Activated naive CD8-positive, alpha-beta T cell treated with anti-CD3 and anti-CD28 coated beads, Interleukin-2, amount 10 ng/mL, durations not matched to agents 7 days and 5 days (primary cell): ENCODE measurements around the gene SPATS2L. TPM values are rescaled to one million over a fixed set of nuclear protein-coding genes. Genes with fewer than 3 reads are reported as not detected.

Experiments
- ATAC-seq: fragments of 150-1000 bp; cut with Tn5 transposase; one replicate; pipeline ENCODE4 v1.10.0; 2021; ENCODE audit warnings: low read depth, moderate library complexity
- POLR2A ChIA-PET: fragments of 350-600 bp; sonication (Branson Sonifier 250); formaldehyde crosslinking; loops from one replicate; lab custom pipeline; 2021; ENCODE audit warnings: antibody characterized with exemption; lab: Charles Lee
- DNase-seq: peaks from one replicate; pipeline ENCODE4 v3.0.0; 2021
- H3K27ac Mint-ChIP-seq: one replicate; pipeline ENCODE4 v1.8.0; 2022; ENCODE audit warnings: mild to moderate bottlenecking, mixed read lengths
- H3K27me3 Mint-ChIP-seq: one replicate; pipeline ENCODE4 v1.8.0; 2022; ENCODE audit warnings: mild to moderate bottlenecking, moderate library complexity, mixed read lengths
- H3K36me3 Mint-ChIP-seq: one replicate; pipeline ENCODE4 v1.8.0; 2021; ENCODE audit warnings: mild to moderate bottlenecking, mixed read lengths
- H3K4me1 Mint-ChIP-seq: one replicate; pipeline ENCODE4 v1.8.0; 2021; ENCODE audit warnings: mixed read lengths
- H3K4me3 Mint-ChIP-seq: one replicate; pipeline ENCODE4 v1.8.0; 2022; ENCODE audit warnings: mild to moderate bottlenecking, moderate library complexity, mixed read lengths
- H3K9me3 Mint-ChIP-seq: one replicate; pipeline ENCODE4 v1.8.0; 2021; ENCODE audit warnings: mixed read lengths
- total RNA-seq, 2 experiments: library from RNA; stranded (reverse); gene quantifications; one replicate each; pipeline ENCODE4 v1.2.3, GENCODE V29; 2021

The SPATS2L gene
- total RNA-seq, 2 experiments from 2014 or later = 46.3 to 47.1 TPM

DNA sequence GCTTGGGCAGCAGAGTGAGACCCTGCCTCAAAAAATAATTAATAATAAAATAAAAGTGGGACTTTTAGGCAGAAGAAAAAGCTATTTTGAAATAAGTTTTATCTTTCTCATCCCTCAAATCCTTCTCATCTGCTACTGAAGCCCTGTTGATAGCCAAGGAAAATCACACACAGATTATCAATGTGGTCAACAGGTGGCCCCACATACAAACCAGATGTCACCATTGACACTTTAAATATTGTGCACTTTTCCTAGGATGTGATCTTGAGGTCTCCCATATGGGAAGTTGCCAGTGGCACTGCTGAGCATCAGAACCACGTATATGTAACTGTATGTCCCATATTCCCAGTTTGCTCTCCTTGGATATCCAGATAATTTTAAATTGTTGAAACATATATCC lies 138.8 kb downstream of the SPATS2L start:
- Mint-ChIP-seq H3K4me1 (no peaks in the 10 kb centered on the region), H3K4me3 (no peak overlapping the region), H3K27me3 (no peaks in the 10 kb centered on the region), H3K27ac (no peak overlapping the region), H3K9me3 (no peaks in the 10 kb centered on the region), H3K36me3 (peaks cover 55% of the 10 kb centered on the region)
- ATAC-seq (no peak), DNase-seq (no peak)
- POLR2A ChIA-PET = no interaction called here

DNA sequence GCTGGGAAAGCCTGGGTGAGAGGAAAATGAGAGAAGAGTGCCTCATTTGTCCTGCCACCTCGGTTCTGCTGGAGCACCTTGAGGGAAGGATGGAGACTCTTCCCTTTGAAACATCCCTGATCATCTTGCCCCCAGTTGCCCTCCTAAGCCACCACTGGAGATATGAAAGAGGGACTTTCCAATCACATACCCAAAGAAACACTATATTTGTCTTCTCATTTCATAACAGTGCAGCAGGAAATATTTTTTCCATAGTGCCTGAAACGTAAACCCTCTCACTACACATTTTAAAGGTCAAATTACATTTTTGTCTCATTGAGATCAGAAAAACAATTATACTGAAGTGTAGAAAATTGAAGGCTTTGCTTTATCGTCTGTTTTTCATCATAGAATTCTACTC lies 140.1 kb downstream of the SPATS2L start:
- Mint-ChIP-seq H3K27me3 (no peaks in the 10 kb centered on the region), H3K4me1 (no peaks in the 10 kb centered on the region), H3K36me3 (peaks cover 50% of the 10 kb centered on the region), H3K9me3 (no peaks in the 10 kb centered on the region), H3K27ac (no peak overlapping the region), H3K4me3 (no peak overlapping the region)
- no peak for DNase-seq
- ATAC-seq = no peak
- POLR2A ChIA-PET = no interaction called here

GRCh38 chr2:200447139-200447855 lies 140.8 kb downstream of the SPATS2L start:
- no peak for DNase-seq
- H3K4me3 Mint-ChIP-seq = no peak overlapping the region
- POLR2A ChIA-PET = no interaction called here
- peaks cover 47% of the 10 kb centered on the region for H3K36me3 Mint-ChIP-seq
- no peaks in the 10 kb centered on the region for H3K27me3 Mint-ChIP-seq
- H3K27ac Mint-ChIP-seq = no peak overlapping the region
- H3K4me1 Mint-ChIP-seq = no peaks in the 10 kb centered on the region
- no peak for ATAC-seq
- H3K9me3 Mint-ChIP-seq = no peaks in the 10 kb centered on the region

DNA sequence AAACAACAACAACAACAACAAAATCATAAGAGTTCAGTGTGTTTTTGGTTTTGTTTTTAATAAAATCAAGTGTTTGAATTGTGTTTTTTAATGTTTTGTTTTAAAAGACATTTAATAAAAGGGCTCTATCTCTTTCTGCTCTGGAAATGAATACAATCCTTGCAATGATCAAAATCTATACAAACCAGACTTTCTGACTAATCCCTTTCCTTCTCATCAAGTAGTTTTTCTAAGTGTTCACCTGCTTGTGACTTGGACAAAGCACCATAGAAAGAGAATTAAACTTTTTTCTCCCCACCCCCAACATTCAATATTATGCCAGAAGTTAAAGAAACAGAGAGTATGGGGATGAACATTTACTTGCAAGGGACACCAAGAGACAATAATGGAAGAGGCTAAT lies 142.0 kb downstream of the SPATS2L start:
- DNase-seq (no peak), ATAC-seq (no peak)
- Mint-ChIP-seq H3K4me3 (no peak overlapping the region), H3K27ac (no peak overlapping the region), H3K27me3 (no peaks in the 10 kb centered on the region), H3K4me1 (no peaks in the 10 kb centered on the region), H3K9me3 (no peaks in the 10 kb centered on the region), H3K36me3 (peaks cover 39% of the 10 kb centered on the region)
- POLR2A ChIA-PET = no interaction called here

DNA sequence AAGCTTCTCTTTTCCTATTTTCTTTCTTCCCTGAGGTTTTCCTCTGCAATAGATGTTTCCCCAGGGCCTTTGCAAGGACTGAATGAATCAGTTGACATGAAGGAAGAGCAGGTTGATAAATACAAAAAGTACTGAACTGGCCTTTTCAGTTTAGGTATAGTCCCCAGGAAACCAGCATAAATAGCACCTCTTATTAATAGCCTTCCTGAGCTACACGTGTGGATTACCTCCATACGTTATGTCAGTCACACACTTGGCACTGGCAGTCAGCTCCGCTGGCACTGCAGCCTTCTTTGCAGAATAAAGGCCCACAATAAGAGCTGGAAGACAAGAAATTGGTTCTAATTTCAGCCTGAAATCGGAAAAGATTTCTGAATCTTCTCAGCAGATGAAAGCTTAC lies 142.7 kb downstream of the SPATS2L start:
- no peaks in the 10 kb centered on the region for H3K27me3 Mint-ChIP-seq
- H3K4me3 Mint-ChIP-seq = no peak overlapping the region
- H3K4me1 Mint-ChIP-seq = no peaks in the 10 kb centered on the region
- POLR2A ChIA-PET = no interaction called here
- no peak overlapping the region for H3K27ac Mint-ChIP-seq
- ATAC-seq = no peak
- H3K36me3 Mint-ChIP-seq = peaks cover 34% of the 10 kb centered on the region
- no peaks in the 10 kb centered on the region for H3K9me3 Mint-ChIP-seq
- DNase-seq = no peak

DNA sequence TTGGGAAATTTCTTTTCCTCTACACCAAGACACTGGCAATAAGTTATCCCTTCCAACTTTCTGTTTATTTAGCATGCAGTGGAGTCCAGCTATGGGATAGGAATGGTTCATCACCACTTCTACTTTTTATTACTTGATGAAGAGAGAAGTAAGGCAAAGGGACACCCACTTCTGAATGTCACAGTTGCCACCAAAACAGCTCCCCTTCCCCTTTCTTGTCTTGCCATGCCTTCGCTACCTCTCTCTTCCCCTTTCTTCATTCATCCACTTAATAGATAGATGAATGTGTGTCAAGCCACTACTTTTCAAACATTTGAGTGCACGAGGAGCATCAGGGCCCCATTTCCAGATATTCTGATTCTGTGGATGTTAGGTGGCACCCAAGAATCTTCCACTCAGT lies 143.8 kb downstream of the SPATS2L start:
- Mint-ChIP-seq H3K9me3 (no peaks in the 10 kb centered on the region), H3K36me3 (peaks cover 31% of the 10 kb centered on the region), H3K4me3 (no peak overlapping the region), H3K27ac (no peak overlapping the region), H3K4me1 (peaks cover 1% of the 10 kb centered on the region), H3K27me3 (no peaks in the 10 kb centered on the region)
- no peak for ATAC-seq
- POLR2A ChIA-PET = no interaction called here
- no peak for DNase-seq

DNA sequence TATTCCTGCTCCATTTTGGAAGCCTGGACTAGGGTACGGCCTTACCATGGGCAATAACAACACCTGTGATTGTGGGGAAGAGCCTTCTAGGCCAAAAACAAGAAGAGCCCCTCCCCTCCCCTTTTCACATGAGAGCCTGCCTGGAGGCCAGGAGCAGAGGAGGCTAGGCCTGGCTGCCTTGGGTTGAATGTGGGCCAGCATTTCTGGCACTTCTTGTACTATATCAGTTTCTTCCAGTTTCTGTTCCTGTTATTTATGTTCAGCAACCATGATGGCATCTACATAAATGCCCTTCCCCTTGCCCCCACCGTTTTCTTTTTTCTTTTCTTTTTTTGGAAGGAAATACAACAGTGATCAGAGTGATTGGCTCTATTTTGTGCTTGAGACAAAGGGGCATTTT lies 145.0 kb downstream of the SPATS2L start:
- Mint-ChIP-seq H3K4me1 (peaks cover 3% of the 10 kb centered on the region), H3K36me3 (peaks cover 28% of the 10 kb centered on the region), H3K27me3 (no peaks in the 10 kb centered on the region), H3K9me3 (no peaks in the 10 kb centered on the region), H3K4me3 (no peak overlapping the region), H3K27ac (no peak overlapping the region)
- no peak for ATAC-seq
- POLR2A ChIA-PET = no interaction called here
- no peak for DNase-seq

DNA sequence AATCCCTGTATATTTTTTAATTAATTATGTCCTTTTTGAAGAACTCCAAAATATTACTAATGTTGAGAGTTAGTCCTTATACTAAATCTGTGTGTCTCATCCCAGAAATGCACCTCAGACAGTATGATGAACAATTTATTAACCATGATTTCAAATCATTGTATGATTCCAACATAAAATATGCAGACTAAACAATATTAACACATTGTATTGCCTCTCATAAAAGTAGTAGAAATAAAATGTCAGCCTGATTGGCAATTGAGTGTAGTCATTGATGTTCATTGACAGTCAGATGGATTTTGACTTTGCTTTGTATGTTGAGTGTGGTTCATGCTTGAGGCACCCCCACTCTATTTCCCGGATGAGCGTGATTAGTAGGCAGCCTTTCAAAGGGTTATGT lies 145.9 kb downstream of the SPATS2L start:
- no peak for ATAC-seq
- POLR2A ChIA-PET = no interaction called here
- no peak overlapping the region for H3K27ac Mint-ChIP-seq
- no peaks in the 10 kb centered on the region for H3K9me3 Mint-ChIP-seq
- H3K27me3 Mint-ChIP-seq = no peaks in the 10 kb centered on the region
- DNase-seq = no peak
- peaks cover 33% of the 10 kb centered on the region for H3K36me3 Mint-ChIP-seq
- H3K4me1 Mint-ChIP-seq = peaks cover 4% of the 10 kb centered on the region
- no peak overlapping the region for H3K4me3 Mint-ChIP-seq

- Mint-ChIP-seq H3K4me1 (peaks cover 4% of the 10 kb centered on the region), H3K36me3 (peaks cover 36% of the 10 kb centered on the region), H3K27ac (no peak overlapping the region), H3K9me3 (no peaks in the 10 kb centered on the region), H3K27me3 (no peaks in the 10 kb centered on the region), H3K4me3 (no peak overlapping the region)
- DNase-seq = no peak
- POLR2A ChIA-PET = no interaction called here
- ATAC-seq = no peak
Measured at GRCh38 chr2:200453142-200453852, 146.8 kb downstream of the SPATS2L start.

DNA sequence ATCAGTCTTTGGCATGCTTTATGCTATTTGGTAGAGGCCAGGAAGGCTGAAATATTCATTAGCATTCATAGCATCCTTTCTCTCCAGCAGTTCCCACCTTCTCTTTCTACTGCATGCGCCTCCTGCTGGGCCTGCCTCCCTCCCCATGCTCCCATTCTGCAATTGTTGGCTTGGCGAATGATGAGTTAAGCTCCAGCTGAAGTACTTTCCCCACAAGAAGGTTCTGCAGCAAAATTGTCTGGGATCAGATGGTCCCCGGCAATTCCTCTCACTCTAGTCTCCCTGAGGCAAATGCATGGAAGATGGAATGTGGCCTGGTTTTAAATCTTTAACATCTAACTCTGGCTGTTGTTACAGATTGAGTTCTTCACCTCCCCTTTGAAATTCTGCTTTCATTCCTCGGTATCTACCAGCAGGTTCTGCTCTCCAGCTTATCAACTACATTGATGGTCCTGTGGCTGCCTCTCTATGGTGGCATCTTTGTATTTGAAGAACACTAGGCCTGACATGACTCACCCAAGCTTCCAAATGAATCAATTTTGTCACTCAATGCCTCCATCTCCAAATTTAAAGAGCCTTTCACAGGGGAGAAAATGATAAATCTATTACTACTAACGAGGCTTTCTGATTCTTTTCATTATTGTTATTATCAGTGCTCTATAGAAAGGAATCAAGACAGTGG lies 147.5 kb downstream of the SPATS2L start:
- no peak for ATAC-seq
- no peak for DNase-seq
- Mint-ChIP-seq H3K27ac (no peak overlapping the region), H3K36me3 (peaks cover 38% of the 10 kb centered on the region), H3K4me3 (no peak overlapping the region), H3K4me1 (peaks cover 4% of the 10 kb centered on the region), H3K9me3 (no peaks in the 10 kb centered on the region), H3K27me3 (no peaks in the 10 kb centered on the region)
- POLR2A ChIA-PET = no interaction called here

DNA sequence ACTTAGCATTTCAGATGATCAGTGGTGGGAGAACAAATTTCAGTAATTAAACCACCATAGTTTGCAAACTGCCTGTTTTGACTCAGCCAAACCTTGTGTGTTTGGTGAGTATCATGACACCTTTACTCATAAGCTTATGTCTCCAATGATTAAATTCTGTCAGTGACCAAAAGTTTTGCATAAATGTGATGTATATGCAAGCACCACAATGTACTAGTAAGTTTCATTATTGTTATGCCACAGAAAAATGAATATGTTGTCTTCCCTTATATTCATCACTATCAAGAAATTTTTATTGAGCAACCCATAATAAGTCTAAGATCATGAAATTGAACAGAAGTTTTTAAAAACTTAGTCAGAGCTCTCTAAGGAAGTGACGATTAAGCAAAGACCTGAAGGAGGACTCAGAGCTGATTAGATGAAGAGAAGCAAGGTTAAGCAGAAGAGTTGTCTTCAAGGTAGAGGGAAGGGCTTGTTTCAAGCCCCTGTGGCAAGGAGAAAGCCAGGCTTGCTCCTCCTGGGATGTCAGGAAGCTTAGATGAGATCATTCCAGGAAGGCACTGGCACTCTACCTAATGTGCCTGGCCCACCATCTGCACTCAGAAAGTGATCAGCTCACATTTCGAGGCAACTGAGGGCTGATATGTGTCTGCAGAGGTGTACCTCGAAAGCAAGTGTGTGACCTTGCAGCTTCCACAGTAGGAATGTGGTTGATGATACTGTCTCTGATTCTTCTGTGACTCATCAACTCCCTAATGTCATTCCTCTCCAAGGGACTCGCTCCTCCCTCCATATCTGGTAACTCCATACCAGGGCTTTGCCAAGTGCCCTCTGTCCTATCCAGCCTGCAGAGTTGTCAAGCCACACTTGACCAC lies 148.7 kb downstream of the SPATS2L start:
- Mint-ChIP-seq H3K27ac (no peak overlapping the region), H3K4me1 (peaks cover 4% of the 10 kb centered on the region), H3K9me3 (no peaks in the 10 kb centered on the region), H3K36me3 (peaks cover 35% of the 10 kb centered on the region), H3K27me3 (no peaks in the 10 kb centered on the region), H3K4me3 (no peak overlapping the region)
- no peak for DNase-seq
- POLR2A ChIA-PET = no interaction called here
- no peak for ATAC-seq

- no peak for ATAC-seq
- Mint-ChIP-seq H3K4me1 (peaks cover 4% of the 10 kb centered on the region), H3K4me3 (no peak overlapping the region), H3K36me3 (peaks cover 30% of the 10 kb centered on the region), H3K27ac (no peak overlapping the region), H3K9me3 (no peaks in the 10 kb centered on the region), H3K27me3 (no peaks in the 10 kb centered on the region)
- POLR2A ChIA-PET = no interaction called here
- DNase-seq = no peak
Measured at GRCh38 chr2:200455958-200456421, 149.5 kb downstream of the SPATS2L start.

DNA sequence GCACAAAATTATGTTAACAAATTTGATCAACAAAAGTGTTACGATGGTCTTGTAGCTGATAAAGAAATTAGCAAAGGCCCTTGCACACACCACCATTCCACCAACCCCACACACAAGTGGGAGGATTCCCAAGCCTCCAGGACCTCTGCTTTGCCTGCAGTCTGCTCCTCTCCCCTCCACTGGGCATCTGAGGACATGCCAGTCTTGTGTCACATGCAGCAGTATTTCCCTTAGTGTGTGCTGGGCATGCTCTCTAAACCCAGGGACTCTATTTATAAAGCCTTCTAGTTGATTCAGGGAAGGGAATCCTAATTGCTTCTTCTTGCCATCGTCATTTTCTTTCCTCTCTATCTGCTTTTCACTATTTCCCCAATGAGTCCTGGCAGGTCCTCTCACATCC lies 150.1 kb downstream of the SPATS2L start:
- no peaks in the 10 kb centered on the region for H3K27me3 Mint-ChIP-seq
- no peak overlapping the region for H3K4me3 Mint-ChIP-seq
- H3K27ac Mint-ChIP-seq = no peak overlapping the region
- peaks cover 35% of the 10 kb centered on the region for H3K36me3 Mint-ChIP-seq
- POLR2A ChIA-PET = no interaction called here
- DNase-seq = no peak
- H3K9me3 Mint-ChIP-seq = no peaks in the 10 kb centered on the region
- peaks cover 4% of the 10 kb centered on the region for H3K4me1 Mint-ChIP-seq
- ATAC-seq = no peak
